ENCODE results near the gene TREML4.
A peak's percentile ranks its signal among the peaks of the same experiment; 100 is the strongest.

TREML4 gene

GRCh38 chr6:41252401-41253169 is 24.4 kb downstream of the TREML4 start:
- in situ Hi-C loops (cut with HindIII; ENCODE audit: low sequenced_read_pairs), result no loop called here
- no peak for DNase-seq (ENCODE audit: low read depth)
- TF ChIP-seq, protein P1, sequence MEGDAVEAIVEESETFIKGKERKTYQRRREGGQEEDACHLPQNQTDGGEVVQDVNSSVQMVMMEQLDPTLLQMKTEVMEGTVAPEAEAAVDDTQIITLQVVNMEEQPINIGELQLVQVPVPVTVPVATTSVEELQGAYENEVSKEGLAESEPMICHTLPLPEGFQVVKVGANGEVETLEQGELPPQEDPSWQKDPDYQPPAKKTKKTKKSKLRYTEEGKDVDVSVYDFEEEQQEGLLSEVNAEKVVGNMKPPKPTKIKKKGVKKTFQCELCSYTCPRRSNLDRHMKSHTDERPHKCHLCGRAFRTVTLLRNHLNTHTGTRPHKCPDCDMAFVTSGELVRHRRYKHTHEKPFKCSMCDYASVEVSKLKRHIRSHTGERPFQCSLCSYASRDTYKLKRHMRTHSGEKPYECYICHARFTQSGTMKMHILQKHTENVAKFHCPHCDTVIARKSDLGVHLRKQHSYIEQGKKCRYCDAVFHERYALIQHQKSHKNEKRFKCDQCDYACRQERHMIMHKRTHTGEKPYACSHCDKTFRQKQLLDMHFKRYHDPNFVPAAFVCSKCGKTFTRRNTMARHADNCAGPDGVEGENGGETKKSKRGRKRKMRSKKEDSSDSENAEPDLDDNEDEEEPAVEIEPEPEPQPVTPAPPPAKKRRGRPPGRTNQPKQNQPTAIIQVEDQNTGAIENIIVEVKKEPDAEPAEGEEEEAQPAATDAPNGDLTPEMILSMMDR (IDR thresholded peaks at IDR 0.05; ENCODE audit: low read depth, low read length, missing control alignments), result no peak
- H3K4me3 ChIP-seq (ENCODE audit: low read depth, low read length), result no peak overlapping the region

DNA sequence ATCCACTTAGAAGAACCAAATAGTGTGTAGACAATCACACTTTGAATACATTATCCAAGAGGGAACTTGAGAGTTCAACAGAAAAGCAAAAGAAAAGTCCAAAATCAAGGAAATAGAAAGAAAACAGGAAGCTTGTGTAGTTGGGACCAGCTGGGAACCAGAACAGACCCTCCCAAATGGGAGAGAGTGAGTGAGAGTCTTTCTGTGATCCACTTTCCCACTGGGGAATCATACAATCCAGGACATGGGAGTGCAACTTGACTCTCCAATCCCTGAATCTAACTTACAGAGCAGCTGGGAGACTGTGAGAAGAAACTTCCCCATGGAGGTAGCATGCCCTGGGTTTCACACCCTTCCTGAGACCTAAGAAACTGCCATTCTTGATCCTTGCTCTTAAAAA is 27.0 kb downstream of the TREML4 start:
- H3K4me3 ChIP-seq (ENCODE audit: low read depth, low read length), result no peak overlapping the region
- TF ChIP-seq, protein P1 (IDR thresholded peaks at IDR 0.05; ENCODE audit: low read depth, low read length, missing control alignments), result no peak
- in situ Hi-C loops (cut with HindIII; ENCODE audit: low sequenced_read_pairs), result no loop called here
- DNase-seq (ENCODE audit: low read depth), result no peak

GRCh38 chr6:41255638-41256246 is 27.6 kb downstream of the TREML4 start:
- no peak overlapping the region for H3K4me3 ChIP-seq (ENCODE audit: low read depth, low read length)
- TF ChIP-seq, protein P1 (IDR thresholded peaks at IDR 0.05; ENCODE audit: low read depth, low read length, missing control alignments), result no peak
- in situ Hi-C loops (cut with HindIII; ENCODE audit: low sequenced_read_pairs), result no loop called here
- no peak for DNase-seq (ENCODE audit: low read depth)

- H3K4me3 ChIP-seq (ENCODE audit: low read depth, low read length), result no peak overlapping the region
- no peak for DNase-seq (ENCODE audit: low read depth)
- TF ChIP-seq, protein P1 (IDR thresholded peaks at IDR 0.05; ENCODE audit: low read depth, low read length, missing control alignments), result no peak
- in situ Hi-C loops (cut with HindIII; ENCODE audit: low sequenced_read_pairs), result no loop called here
Measured at GRCh38 chr6:41256383-41256782, 28.2 kb downstream of the TREML4 start.

DNA sequence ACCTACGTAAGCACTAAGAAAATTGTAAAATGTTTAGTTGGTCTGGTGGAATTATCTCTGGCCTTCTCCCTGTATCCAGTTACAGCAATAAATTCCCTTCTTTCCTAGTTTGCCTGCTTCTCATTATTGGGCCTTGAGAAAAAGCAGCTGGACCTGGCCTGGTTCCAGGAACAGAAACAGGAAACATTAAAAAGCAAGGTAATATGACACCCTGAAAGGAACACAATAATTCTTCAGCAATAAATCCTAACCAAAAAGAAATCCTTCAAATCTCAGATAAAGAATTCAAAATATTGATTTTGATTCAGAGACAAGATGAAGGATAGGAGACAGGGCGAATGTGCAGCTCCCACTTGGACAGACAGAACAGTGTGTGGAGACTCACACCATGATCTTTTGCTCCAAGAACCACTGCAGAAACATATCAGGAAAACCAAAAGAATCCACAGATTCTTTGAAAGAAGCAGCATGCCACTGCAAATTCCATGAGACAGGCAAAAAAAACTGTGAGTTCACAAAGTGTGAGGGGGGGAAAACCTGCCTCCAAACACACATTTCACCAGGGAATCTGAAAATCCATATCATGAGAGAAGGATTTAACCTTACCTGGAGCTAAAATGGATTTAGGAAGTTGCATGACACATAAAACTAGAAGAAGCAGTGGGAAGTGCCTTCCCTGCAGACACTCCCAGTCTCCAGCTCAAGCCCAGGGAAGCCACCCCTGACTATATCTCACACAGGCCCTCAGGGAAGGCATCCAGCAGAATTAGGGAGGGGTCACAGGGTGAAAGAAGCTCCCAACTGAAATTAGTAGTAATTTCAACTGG is 29.4 kb downstream of the TREML4 start:
- TF ChIP-seq, protein P1 (IDR thresholded peaks at IDR 0.05; ENCODE audit: low read depth, low read length, missing control alignments), result no peak
- peak; percentile 34 for DNase-seq (ENCODE audit: low read depth)
- no peak overlapping the region for H3K4me3 ChIP-seq (ENCODE audit: low read depth, low read length)
- in situ Hi-C loops (cut with HindIII; ENCODE audit: low sequenced_read_pairs), result no loop called here

GRCh38 chr6:41258196-41258493 is 30.0 kb downstream of the TREML4 start:
- in situ Hi-C loops (cut with HindIII; ENCODE audit: low sequenced_read_pairs), result no loop called here
- DNase-seq (ENCODE audit: low read depth), result no peak
- H3K4me3 ChIP-seq (ENCODE audit: low read depth, low read length), result no peak overlapping the region
- TF ChIP-seq, protein P1 (IDR thresholded peaks at IDR 0.05; ENCODE audit: low read depth, low read length, missing control alignments), result no peak

Data from astrocyte of the cerebellum (primary cell).